GM18907 (cell line): ENCODE data around the gene KIR2DL1.
"Not testable (repeated sequence)": the region's sequence is repeated elsewhere in the genome, so short reads cannot be mapped to it uniquely, and the experiment has no call there.

Experiments used
- ATAC-seq: cut with Tn5 transposase; IDR thresholded peaks from one replicate; pipeline ENCODE4 v1.9.1; 2021; ENCODE audit warnings: mild to moderate bottlenecking, moderate library complexity; ENCODE audit not compliant: unreplicated experiment

KIR2DL1 gene

DNA sequence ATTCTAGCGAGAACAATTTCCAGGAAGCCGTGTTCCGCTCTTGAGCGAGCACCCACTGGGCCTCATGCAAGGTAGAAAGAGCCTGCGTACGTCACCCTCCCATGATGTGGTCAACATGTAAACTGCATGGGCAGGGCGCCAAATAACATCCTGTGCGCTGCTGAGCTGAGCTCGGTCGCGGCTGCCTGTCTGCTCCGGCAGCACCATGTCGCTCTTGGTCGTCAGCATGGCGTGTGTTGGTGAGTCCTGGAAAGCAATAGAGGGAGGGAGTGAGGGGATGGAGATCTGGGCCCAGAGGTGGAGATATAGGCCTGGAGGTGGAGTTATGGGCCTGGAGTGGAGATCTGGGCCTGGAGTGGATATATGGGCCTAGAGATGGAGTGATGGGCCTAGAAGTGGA lies at the start of gene KIR2DL1:
KIR2DL1 (plus strand) TSS at position 148 of the 400 bp plus-strand sequence; CDS start at position 206, 58 bp downstream.
- ATAC-seq: not testable (repeated sequence)

DNA sequence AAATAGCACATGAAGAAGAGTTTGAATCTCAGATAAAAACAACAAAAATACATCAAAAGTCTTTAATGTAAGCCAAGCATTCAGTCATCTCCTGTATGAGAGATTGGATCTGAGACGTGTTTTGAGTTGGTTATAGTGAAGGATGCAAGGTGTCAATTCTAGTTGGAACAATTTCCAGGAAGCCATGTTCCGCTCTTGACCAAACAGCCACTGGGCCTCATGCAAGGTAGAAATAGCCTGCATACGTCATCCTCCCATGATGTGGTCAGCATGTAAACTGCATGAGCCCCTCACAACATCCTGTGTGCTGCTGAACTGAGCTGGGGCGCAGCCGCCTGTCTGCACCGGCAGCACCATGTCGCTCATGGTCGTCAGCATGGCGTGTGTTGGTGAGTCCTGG lies 45.5 kb upstream of the KIR2DL1 start, which contains the start of gene KIR3DL3:
KIR3DL3 (plus strand) TSS at position 301 of the 400 bp plus-strand sequence; CDS start at position 356, 55 bp downstream.
- no peak for ATAC-seq

DNA sequence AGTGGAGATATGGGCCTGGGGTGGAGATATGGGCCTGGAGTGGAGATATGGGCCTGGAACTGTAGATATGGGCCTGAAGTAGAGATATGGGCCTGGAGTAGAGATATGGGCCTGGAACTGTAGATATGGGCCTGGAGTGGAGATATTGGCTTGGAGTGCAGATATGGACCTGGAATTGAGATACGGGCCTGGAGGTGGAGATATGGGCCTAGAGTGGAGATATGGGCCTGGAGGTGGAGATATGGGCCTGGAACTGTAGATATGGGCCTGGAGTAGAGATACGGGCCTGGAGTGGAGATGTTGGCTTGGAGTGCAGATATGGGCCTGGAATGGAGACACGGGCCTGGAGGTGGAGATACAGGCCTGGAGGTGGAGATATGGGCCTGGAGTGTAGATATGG lies 44.9 kb upstream of the KIR2DL1 start:
- no peak for ATAC-seq

DNA sequence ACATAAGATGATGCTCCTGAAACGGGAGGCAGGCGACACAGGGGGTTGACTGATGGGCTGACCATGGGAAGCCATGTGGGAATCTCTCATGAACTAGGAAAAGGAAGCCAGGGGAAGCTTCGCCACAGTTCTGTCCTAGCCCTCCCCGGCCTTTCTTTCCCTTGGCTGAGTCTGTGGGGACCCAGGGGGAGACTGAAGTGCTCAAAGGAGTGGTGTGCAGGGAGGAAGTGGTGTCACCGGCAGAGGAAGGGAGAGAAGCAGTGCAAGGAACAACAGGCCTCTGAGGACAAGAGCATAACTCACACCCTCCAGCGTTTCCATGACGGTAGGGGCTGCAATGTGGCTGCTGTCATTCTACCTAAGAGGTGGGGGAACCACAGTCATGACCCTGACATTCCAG lies 44.3 kb upstream of the KIR2DL1 start:
- no peak for ATAC-seq

DNA sequence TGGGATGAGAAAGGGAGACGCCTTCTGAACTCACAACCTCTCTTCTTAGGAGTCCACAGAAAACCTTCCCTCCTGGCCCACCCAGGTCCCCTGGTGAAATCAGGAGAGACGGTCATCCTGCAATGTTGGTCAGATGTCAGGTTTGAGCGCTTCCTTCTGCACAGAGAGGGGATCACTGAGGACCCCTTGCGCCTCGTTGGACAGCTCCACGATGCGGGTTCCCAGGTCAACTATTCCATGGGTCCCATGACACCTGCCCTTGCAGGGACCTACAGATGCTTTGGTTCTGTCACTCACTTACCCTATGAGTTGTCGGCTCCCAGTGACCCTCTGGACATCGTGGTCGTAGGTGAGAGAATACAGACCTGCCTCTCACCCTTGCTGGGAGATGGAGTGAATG lies 42.0 kb upstream of the KIR2DL1 start:
- no peak for ATAC-seq

DNA sequence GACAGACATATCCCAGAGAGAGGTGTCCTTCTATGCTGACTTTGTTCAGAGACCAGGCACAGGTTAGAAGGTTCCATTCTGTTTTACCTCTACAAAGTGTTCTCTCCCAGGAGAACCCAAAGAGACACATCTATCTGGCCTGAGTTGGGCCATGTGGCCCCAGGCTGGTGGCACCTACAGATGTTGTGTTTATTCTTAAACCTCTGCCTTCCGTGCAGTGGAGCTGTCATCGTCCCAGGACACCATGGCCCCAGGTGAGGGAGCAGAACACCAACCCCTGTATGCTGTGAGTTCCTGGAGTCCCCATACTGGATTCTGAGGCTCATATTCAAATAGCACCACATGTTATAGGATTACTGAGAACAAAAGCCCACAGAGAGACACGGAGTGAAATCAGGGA lies 41.4 kb upstream of the KIR2DL1 start:
- ATAC-seq: no peak

DNA sequence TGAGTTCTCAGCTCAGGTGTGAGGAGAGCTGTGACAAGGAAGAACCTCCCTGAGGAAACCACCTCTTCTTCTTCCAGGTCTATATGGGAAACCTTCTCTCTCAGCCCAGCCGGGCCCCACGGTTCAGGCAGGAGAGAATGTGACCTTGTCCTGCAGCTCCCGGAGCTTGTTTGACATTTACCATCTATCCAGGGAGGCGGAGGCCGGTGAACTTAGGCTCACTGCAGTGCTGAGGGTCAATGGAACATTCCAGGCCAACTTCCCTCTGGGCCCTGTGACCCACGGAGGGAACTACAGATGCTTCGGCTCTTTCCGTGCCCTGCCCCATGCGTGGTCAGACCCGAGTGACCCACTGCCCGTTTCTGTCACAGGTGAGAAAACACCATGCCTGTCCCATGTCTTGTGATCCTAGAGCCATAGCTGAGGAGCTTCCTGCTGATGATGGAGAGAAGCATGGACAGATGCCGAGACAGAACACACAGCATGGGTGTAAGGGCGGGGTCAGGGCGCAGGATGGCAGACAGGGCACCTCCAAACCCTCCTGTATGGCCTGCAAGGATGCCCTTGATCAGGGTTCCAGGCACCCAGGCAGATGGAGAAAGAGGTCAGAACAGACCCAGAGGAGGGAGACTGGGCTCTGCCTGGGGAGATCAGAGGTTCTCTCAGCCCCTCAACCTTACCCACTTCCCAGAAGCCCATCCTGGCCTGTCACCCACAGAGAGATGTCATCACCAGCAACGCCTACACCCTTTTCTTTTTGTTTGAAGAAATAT lies 40.0 kb upstream of the KIR2DL1 start:
- ATAC-seq: no peak

DNA sequence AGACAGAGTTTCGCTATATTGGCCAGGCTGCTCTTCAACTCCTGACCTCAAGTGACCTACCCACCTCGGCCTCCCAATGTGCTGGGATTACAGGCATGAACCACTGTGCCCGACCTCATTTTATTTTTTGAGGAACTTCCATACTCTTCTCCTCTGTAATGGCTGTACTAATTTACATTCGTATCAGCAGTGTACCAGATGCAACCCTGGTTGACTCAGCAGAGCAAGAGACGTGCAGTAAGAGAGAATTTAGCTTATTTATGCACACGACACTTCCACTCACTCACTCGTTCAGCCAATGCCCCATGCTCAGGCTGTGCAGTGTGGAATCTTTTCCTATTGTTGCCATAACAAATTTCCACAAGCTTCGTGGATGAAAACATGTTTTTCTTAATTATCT lies 38.4 kb upstream of the KIR2DL1 start:
- no peak for ATAC-seq

DNA sequence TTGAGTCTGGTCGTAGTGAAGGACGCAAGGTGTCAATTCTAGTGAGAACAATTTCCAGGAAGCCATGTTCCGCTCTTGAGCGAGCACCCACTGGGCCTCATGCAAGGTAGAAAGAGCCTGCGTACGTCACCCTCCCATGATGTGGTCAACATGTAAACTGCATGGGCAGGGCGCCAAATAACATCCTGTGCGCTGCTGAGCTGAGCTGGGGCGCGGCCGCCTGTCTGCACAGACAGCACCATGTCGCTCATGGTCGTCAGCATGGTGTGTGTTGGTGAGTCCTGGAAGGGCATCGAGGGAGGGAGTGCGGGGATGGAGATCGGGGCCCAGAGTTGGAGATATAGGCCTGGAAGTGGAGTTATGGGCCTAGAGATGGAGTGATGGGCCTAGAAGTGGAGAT lies 31.3 kb upstream of the KIR2DL1 start, which contains the start of gene KIR2DL3:
KIR2DL3 (plus strand) TSS at position 208 of the 400 bp plus-strand sequence; CDS start at position 241, 33 bp downstream.
- not testable (repeated sequence) for ATAC-seq

DNA sequence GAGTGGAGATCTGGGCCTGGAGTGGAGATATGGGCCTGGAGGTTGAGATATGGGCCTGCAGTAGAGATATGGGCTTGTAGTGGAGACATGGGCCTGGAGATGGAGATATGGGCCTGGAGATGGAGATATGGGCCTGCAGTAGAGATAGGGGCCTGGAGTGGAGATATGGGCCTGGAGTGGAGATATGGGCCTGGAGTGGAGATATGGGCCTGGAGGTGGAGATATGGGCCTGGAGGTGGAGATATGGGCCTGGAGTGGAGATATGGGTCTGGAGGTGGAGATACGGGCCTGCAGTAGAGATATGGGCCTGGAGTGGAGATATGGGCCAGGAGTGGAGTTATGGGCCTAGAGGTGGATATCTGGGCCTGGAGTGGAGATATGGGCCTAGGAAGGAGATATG lies 30.9 kb upstream of the KIR2DL1 start:
- ATAC-seq: no peak

DNA sequence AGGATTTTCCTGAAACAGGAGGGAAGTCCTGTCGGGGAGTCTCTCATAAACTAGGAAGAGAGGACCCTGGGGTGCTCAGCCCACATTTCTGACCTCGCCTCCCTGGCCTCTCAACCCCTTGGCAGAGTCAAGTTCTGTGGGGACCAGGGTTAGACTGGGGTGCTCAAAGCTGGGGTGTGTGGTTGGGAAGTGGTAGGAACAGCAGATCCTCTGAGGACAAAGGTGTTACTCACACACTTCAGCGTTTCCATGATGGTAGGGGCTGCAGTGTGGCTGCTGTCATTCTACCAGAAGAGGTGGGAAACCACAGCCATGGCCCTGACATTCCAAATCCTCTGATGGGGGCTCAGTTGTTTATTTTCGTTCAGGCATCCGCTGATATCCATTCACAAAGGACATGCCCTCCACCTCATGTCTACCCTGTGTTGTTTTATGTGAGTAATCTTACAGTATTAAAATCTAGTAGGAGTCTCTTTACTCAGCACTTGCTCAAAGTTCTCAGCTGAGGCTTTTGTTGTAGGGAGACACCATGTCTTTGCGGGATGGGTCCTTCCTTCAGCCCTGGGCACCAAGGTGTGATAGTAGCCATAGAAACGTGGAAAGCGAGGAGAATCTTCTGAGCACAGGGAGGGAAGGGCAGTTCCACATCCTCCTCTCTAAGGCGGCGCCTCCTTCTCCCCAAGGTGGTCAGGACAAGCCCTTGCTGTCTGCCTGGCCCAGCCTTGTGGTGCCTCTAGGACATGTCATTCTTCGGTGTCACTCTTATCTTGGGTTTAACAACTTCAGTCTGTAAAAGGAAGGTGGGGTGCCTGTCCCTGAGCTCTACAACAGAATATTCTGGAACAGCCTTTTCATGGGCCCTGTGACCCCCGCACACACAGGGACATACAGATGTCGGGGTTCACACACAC lies 29.8 kb upstream of the KIR2DL1 start:
- no peak for ATAC-seq

DNA sequence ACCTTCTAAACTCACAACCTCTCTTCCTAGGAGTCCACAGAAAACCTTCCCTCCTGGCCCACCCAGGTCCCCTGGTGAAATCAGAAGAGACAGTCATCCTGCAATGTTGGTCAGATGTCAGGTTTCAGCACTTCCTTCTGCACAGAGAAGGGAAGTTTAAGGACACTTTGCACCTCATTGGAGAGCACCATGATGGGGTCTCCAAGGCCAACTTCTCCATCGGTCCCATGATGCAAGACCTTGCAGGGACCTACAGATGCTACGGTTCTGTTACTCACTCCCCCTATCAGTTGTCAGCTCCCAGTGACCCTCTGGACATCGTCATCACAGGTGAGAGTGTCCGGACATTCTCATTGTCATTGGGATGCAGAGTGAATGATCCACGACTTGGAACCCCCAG lies 27.6 kb upstream of the KIR2DL1 start:
- not testable (repeated sequence) for ATAC-seq

DNA sequence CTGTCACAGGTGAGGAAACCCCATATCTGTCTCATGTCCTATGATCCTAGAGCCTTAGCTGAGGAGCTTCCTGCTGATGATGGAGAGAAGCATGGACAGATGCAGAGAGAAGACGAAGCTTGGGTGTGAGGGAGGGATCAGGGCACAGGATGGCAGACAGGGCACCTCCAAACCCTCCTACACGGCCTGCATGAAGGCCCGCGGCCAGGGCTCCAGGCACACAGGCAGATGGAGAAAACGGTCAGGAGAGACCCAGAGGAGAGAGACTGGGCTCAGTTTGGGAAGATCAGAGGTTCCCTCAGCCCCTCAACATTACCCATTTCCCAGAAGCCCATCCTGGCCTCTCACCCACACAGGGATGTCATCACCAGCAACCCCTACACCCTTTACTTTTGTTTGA lies 25.5 kb upstream of the KIR2DL1 start:
- not testable (repeated sequence) for ATAC-seq

DNA sequence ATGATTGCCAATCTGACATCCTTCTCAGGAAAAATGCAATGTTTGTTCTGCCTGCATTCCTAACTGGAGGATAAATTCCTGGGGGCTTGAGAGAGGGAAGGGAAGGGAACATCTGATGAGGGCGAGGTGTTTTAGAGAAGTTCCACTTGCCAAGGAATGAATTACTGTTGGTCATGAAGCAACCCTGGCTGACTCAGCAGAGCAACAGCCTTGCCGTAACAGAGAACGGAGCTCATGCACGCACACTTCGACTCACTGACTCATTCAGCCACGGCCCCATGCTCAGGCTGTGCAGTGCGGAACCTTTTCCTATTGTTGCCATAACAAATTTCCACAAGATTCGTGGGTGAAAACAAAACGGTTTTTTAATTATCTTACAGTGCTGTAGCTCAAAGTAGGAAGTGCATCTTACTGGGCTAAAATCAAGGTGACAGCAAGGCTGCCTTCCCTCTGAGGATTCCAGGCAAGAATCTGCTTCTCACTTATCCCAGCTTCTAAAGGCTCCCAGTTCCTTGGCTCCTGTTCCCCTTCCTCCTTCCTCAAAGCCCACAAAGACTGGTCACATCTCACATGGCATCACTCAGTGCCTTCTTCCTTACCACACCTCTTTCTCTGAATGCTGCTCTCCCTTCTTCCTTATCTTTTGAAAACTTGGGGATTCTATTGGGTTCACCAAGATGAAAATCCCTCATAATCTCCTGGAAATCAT lies 21.8 kb upstream of the KIR2DL1 start:
- ATAC-seq: not testable (repeated sequence)

DNA sequence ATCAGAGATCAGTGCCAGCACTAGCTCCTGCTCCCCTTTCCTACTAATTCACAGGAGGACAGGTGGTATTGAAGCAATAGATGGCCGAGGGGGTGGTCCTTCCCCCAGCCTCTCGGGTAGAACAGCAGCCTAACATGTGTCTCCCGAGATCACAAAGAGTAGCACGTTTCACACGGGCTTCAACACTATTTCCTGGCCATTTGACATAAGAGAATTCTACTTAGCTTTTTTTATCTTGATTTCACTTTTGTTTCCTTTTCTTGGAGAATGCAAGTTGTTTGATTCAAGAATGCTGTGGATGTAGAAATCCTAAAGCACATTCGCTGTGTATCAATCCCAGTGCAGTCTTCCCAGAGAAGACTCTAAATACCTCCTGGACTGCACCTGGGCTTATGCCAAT lies 19.3 kb upstream of the KIR2DL1 start:
- ATAC-seq: not testable (repeated sequence)

DNA sequence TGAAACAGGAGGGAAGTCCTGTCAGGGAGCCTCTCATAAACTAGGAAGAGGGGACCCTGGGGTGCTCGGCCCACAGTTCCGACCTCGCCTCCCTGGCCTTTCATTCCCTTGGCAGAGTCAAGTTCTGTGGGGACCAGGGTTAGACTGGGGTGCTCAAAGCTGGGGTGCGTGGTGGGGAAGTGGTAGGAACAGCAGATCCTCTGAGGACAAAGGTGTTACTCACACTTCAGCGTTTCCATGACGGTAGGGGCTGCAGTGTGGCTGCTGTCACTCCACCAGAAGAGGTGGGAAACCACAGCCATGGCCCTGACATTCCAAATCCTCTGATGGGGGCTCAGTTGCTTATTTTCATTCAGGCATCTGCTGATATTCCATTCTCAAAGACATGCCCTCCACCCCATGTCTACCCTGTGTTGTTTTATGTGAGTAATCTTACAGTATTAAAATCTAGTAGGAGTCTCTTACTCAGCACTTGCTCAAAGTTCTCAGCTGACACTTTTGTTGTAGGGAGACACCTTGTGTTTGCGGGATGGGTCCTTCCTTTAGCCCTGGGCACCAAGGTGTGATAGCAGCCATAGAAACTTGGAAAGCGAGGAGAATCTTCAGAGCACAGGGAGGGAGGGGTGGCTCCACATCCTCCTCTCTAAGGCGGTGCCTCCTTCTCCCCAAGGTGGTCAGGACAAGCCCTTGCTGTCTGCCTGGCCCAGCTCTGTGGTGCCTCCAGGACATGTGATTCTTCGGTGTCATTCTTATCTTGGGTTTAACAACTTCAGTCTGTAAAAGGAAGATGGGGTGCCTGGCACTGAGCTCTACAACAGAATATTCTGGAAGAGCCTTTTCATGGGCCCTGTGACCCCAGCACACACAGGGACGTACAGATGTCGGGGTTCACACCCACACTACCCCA lies 13.1 kb upstream of the KIR2DL1 start:
- ATAC-seq: not testable (repeated sequence)

DNA sequence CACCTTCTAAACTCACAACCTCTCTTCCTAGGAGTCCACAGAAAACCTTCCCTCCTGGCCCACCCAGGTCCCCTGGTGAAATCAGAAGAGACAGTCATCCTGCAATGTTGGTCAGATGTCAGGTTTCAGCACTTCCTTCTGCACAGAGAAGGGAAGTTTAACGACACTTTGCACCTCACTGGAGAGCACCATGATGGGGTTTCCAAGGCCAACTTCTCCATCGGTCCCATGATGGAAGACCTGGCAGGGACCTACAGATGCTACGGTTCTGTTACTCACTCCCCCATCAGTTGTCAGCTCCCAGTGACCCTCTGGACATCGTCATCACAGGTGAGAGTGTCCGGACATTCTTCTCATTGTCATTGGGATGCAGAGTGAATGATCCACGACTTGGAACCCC lies 11.0 kb upstream of the KIR2DL1 start:
- ATAC-seq: not testable (repeated sequence)

DNA sequence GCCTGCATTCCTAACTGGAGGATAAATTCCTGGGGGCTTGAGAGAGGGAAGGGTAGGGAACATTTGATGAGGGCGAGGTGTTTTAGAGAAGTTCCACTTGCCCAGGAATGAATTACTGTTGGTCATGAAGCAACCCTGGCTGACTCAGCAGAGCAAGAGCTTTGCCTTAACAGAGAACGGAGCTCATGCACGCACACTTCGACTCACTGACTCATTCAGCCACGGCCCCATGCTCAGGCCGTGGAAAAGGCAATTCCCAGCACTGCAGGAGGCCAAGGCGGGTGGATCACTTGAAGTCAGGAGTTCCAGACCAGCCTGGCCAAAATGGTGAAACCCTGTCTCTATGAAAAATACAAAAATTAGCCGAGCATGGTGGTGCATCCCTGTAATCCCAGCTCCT lies 5.4 kb upstream of the KIR2DL1 start:
- not testable (repeated sequence) for ATAC-seq

DNA sequence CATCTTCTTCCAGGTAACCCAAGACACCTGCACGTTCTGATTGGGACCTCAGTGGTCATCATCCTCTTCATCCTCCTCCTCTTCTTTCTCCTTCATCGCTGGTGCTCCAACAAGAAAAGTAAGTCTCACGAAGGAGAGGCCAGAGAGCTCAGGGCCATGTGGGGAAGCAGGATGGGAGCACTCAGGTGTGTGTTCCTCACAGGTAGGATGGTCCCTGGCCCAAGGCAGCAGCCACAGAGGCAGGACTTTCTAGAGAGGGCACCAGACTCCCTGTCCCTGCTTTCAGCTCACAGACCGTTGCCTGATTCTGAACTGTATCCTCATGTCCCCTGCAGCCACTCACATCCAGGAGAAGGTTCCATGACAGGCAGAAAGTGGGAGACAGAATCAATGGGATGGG lies 3.1 kb upstream of the KIR2DL1 start:
- not testable (repeated sequence) for ATAC-seq

DNA sequence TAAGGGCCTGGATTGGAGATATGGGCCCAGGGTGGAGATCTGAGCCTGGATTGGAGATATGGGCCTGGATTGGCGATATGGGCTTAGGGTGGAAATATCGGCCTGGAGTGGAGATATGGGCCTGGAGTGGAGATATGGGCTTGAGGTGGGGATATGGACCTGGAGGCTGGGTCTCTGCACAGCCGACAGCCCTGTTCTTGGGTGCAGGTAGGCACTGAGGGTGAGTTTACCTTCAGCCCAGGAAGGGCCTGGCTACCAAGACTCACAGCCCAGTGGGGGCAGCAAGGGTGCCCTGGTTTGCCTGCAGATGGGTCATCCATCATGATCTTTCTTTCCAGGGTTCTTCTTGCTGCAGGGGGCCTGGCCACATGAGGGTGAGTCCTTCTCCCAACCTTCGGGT lies 918 bp downstream of the KIR2DL1 start:
- ATAC-seq: not testable (repeated sequence)
